ENCODE data around the gene ECE2.

The ECE2 gene

GRCh38 chr3:184275961-184276910 lies at the start of gene ECE2:
ECE2 (plus strand) TSS chr3:184276022; CDS start chr3:184276154, 132 bp downstream.
- peak; percentile 44 for DNase-seq

GRCh38 chr3:184227481-184227935 lies 48.3 kb upstream of the ECE2 start:
- DNase-seq = peak; percentile 72

- DNase-seq = peak; percentile 37
Observed at GRCh38 chr3:184228376-184229137, 47.3 kb upstream of the ECE2 start.

GRCh38 chr3:184229394-184230080 lies 46.3 kb upstream of the ECE2 start, which contains the start of gene VWA5B2:
VWA5B2 (plus strand) TSS chr3:184229585; CDS start chr3:184230529, 944 bp downstream.
- peak; percentile 94 for DNase-seq

- DNase-seq = peak; percentile 94
Observed at GRCh38 chr3:184230081-184230602, 45.7 kb upstream of the ECE2 start.

GRCh38 chr3:184230603-184231528 lies 45.0 kb upstream of the ECE2 start:
- peak; percentile 89 for DNase-seq

- DNase-seq = peak; percentile 35
Observed at GRCh38 chr3:184231671-184232070, 44.2 kb upstream of the ECE2 start.

GRCh38 chr3:184233127-184233843 lies 42.5 kb upstream of the ECE2 start:
- no peak for DNase-seq

GRCh38 chr3:184234224-184234623 lies 41.6 kb upstream of the ECE2 start:
- DNase-seq = peak; percentile 75

GRCh38 chr3:184234671-184235380 lies 41.0 kb upstream of the ECE2 start:
- no peak for DNase-seq

GRCh38 chr3:184235381-184236032 lies 40.3 kb upstream of the ECE2 start:
- DNase-seq = peak; percentile 95

GRCh38 chr3:184236033-184236410 lies 39.8 kb upstream of the ECE2 start:
- no peak for DNase-seq

- no peak for DNase-seq
Observed at GRCh38 chr3:184236636-184237035, 39.2 kb upstream of the ECE2 start.

GRCh38 chr3:184237211-184237610 lies 38.6 kb upstream of the ECE2 start:
- no peak for DNase-seq

GRCh38 chr3:184237807-184238206 lies 38.0 kb upstream of the ECE2 start:
- peak; percentile 71 for DNase-seq

- DNase-seq = peak; percentile 60
Observed at GRCh38 chr3:184238246-184238818, 37.5 kb upstream of the ECE2 start.

- DNase-seq = no peak
Observed at GRCh38 chr3:184239221-184239620, 36.6 kb upstream of the ECE2 start.

- DNase-seq = no peak
Observed at GRCh38 chr3:184239708-184240107, 36.1 kb upstream of the ECE2 start.
